Measurements from ENCODE around the gene SLC39A7.

The SLC39A7 gene

GRCh38 chr6:33171880-33172687, 28.6 kb upstream of the SLC39A7 start:
- no peak overlapping the region for H3K4me3 ChIP-seq (ENCODE audit: low read depth, low read length)
- DNase-seq (ENCODE audit: low read depth), result no peak

DNA sequence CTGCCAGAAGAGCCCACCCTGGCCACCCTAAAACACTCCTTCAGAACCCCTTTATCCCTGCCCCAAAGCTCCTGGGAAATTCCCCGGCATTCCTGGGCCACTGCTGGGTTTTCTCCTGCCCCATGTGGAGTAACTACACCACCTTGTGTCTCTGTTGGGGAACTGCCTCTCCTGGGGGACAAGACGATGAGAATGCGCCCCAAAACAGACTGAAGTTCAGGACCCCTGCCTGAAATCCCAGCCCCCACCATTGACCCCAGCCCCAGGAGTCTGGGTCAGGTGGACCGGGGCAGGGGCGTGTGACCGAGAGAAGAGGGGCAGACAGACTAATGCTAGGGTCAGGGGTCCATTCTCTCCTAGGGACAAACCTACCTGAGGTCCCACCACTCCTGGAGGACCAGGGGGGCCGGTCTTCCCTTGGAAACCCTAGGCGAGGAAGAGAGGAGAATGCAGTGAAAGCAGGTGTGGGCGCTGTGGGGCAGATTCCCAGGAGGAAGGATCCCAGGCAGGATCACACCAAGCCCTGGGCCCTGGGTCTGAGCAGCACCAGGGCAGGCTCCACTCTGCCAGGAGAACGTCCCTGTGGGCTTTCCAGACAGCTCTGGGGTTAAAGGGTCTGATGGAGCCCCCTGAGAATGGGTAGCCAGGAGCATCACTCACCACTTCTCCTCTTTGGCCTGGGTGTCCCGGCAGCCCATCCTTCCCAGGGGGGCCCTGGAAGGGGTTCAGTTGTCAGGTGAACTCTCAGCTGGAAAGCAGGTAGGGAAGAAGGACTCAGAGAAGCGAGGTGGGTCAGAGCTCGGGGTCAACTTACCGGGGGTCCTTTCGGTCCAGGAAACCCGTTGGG, 27.8 kb upstream of the SLC39A7 start:
- TF ChIP-seq, protein P1, sequence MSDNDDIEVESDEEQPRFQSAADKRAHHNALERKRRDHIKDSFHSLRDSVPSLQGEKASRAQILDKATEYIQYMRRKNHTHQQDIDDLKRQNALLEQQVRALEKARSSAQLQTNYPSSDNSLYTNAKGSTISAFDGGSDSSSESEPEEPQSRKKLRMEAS (IDR thresholded peaks at IDR 0.05; ENCODE audit: low read depth, low read length), result no peak
- TF ChIP-seq MYC (IDR thresholded peaks at IDR 0.05; ENCODE audit: low read depth, low read length), result no peak
- no peak for TF ChIP-seq POLR2A (IDR thresholded peaks at IDR 0.05; ENCODE audit: extremely low read depth, insufficient read length)
- TF ChIP-seq, protein P2, sequence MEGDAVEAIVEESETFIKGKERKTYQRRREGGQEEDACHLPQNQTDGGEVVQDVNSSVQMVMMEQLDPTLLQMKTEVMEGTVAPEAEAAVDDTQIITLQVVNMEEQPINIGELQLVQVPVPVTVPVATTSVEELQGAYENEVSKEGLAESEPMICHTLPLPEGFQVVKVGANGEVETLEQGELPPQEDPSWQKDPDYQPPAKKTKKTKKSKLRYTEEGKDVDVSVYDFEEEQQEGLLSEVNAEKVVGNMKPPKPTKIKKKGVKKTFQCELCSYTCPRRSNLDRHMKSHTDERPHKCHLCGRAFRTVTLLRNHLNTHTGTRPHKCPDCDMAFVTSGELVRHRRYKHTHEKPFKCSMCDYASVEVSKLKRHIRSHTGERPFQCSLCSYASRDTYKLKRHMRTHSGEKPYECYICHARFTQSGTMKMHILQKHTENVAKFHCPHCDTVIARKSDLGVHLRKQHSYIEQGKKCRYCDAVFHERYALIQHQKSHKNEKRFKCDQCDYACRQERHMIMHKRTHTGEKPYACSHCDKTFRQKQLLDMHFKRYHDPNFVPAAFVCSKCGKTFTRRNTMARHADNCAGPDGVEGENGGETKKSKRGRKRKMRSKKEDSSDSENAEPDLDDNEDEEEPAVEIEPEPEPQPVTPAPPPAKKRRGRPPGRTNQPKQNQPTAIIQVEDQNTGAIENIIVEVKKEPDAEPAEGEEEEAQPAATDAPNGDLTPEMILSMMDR (IDR thresholded peaks at IDR 0.05; ENCODE audit: low read depth, low read length), result peak; percentile 68
- peak; percentile 29 for DNase-seq (ENCODE audit: low read depth)

More at GRCh38 chr6:33171880-33172687, 28.6 kb upstream of the SLC39A7 start:
- TF ChIP-seq POLR2A (IDR thresholded peaks at IDR 0.05; ENCODE audit: extremely low read depth, insufficient read length) (no peak), MYC (IDR thresholded peaks at IDR 0.05; ENCODE audit: low read depth, low read length) (no peak)

GRCh38 chr6:33173535-33174180, 27.0 kb upstream of the SLC39A7 start:
- no peak for TF ChIP-seq POLR2A (IDR thresholded peaks at IDR 0.05; ENCODE audit: extremely low read depth, insufficient read length)
- TF ChIP-seq, protein P1 (IDR thresholded peaks at IDR 0.05; ENCODE audit: low read depth, low read length), result no peak
- TF ChIP-seq MYC (IDR thresholded peaks at IDR 0.05; ENCODE audit: low read depth, low read length), result no peak
- TF ChIP-seq, protein P2 (IDR thresholded peaks at IDR 0.05; ENCODE audit: low read depth, low read length), result no peak
- H3K4me3 ChIP-seq (ENCODE audit: low read depth, low read length), result no peak overlapping the region
- DNase-seq (ENCODE audit: low read depth), result no peak

More for the DNA sequence above, 27.8 kb upstream of the SLC39A7 start:
- H3K4me3 ChIP-seq (ENCODE audit: low read depth, low read length), result no peak overlapping the region

DNA sequence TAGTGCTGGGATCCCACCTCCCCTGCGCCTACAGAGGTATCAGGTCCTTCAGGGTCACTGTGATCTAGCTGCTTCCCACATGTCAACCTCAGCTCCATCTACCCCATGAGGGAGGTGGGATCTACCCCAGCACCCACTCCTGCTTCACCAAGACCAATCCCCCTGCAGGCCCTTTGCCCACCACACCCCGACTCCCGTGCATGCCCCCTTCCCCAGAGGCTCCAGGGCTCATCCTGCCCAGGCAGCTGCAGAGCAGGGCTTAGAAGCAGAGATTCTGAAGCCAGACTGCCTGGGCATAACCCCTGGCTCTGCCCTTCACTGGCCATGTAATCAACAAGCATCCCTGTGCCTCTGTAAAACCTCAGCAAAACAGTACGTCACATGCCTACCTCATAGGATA, 25.9 kb upstream of the SLC39A7 start:
- no peak for DNase-seq (ENCODE audit: low read depth)
- no peak for TF ChIP-seq MYC (IDR thresholded peaks at IDR 0.05; ENCODE audit: low read depth, low read length)
- TF ChIP-seq, protein P1 (IDR thresholded peaks at IDR 0.05; ENCODE audit: low read depth, low read length), result no peak
- TF ChIP-seq POLR2A (IDR thresholded peaks at IDR 0.05; ENCODE audit: extremely low read depth, insufficient read length), result no peak
- TF ChIP-seq, protein P2 (IDR thresholded peaks at IDR 0.05; ENCODE audit: low read depth, low read length), result no peak
- H3K4me3 ChIP-seq (ENCODE audit: low read depth, low read length), result no peak overlapping the region

GRCh38 chr6:33175436-33176069, 25.1 kb upstream of the SLC39A7 start:
- DNase-seq (ENCODE audit: low read depth), result no peak
- TF ChIP-seq, protein P2 (IDR thresholded peaks at IDR 0.05; ENCODE audit: low read depth, low read length), result no peak
- no peak for TF ChIP-seq POLR2A (IDR thresholded peaks at IDR 0.05; ENCODE audit: extremely low read depth, insufficient read length)
- TF ChIP-seq MYC (IDR thresholded peaks at IDR 0.05; ENCODE audit: low read depth, low read length), result no peak
- TF ChIP-seq, protein P1 (IDR thresholded peaks at IDR 0.05; ENCODE audit: low read depth, low read length), result no peak

More at GRCh38 chr6:33175436-33176069, 25.1 kb upstream of the SLC39A7 start:
- H3K4me3 ChIP-seq (ENCODE audit: low read depth, low read length), result no peak overlapping the region

Data from NB4 (cell line).